ENCODE results near the gene CCDC73.

Gene CCDC73

DNA sequence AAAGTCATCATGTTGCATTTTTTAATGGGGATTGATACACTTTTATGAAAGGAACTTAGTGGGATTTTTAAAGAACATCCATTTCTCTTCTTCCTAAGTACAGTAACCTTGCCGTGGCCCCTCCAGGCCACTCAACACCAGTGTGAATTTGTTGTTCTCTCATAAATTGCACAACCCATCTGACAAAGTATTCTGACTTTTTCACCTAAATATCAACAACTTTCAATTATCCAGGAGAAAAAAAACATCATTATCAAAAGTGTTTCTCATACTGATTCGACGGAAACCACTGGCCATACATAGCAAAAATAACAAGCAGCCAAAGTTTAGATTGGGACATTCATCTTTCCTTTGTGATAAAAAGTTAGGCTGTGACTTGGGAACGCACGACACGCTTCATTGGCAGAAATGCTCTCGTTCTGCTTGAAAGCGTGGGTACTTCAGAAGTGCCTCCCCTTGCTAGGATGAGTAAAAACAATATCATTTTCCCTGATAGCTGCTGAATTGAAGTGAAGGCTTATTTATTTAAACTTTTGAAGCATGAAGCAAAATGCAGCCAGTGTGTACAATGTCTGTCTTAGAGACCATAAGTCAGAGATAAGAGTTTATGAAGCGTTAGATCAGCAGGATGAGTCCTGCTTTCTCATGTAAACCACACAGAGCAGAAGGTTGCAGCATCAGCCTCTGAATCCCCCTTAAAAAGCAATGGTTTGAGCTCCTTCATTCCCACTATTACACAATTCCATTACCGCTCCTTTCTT, 231.4 kb downstream of the CCDC73 start:
- H3K4me3 ChIP-seq (ENCODE audit: low read depth, low read length): no peak overlapping the region
- TF ChIP-seq CTCF (IDR thresholded peaks at IDR 0.05; ENCODE audit: borderline replicate concordance, insufficient read depth, low read depth, low read length): no peak

DNA sequence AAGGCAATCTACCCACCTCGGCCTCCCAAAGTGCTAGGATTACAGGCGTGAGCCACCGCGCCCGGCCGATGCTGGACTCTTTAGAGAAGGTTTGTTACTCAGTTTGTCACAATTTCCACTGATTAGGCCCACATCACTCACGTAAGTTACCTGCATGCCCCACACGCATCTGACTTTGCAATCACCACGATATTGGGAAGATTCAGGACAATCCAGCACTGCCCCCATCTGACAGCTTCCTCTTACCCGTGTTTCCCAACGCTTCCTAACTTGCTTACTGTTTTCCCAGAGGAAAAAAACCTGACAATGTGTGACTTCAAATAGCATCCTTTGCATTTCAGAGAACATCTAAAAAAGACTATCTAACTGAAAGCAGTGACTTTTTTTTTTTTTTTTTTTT, 232.6 kb downstream of the CCDC73 start:
- H3K4me3 ChIP-seq (ENCODE audit: low read depth, low read length): no peak overlapping the region
- no peak for TF ChIP-seq CTCF (IDR thresholded peaks at IDR 0.05; ENCODE audit: borderline replicate concordance, insufficient read depth, low read depth, low read length)

- TF ChIP-seq CTCF (IDR thresholded peaks at IDR 0.05; ENCODE audit: borderline replicate concordance, insufficient read depth, low read depth, low read length): no peak
- no peak overlapping the region for H3K4me3 ChIP-seq (ENCODE audit: low read depth, low read length)
Measured at GRCh38 chr11:32555895-32556294, 238.6 kb downstream of the CCDC73 start.

DNA sequence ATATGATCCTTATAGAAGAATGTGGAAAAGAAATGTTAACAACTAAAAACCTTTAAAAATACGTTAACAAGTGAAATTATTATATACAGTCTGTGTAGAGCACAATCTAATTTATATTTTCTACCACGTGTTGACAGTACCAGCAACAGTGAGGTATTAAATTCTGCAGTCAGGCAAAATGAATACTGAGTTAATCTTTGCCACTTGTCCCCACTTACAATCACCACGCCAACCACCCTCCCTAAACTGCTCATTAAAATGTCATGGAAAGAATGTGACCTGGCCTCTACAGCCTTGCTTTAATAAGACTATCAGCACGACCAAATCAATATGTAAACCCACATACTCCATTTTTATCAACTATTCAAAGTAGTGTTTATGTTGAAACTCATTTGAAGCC, 239.4 kb downstream of the CCDC73 start:
- no peak overlapping the region for H3K4me3 ChIP-seq (ENCODE audit: low read depth, low read length)
- no peak for TF ChIP-seq CTCF (IDR thresholded peaks at IDR 0.05; ENCODE audit: borderline replicate concordance, insufficient read depth, low read depth, low read length)
